CD4-positive, alpha-beta T cell treated with Interleukin-1 beta for 1 hour (primary cell): ENCODE results near the gene HYAL1.
"Not testable (repeated sequence)": the region's sequence is repeated elsewhere in the genome, so short reads cannot be mapped to it uniquely, and the experiment has no call there.

Experiments used
- DNase-seq, 2 donors: peaks; one replicate each; pipeline ENCODE4 v3.0.0-alpha.2; 2020 to 2022

HYAL1 gene

DNA sequence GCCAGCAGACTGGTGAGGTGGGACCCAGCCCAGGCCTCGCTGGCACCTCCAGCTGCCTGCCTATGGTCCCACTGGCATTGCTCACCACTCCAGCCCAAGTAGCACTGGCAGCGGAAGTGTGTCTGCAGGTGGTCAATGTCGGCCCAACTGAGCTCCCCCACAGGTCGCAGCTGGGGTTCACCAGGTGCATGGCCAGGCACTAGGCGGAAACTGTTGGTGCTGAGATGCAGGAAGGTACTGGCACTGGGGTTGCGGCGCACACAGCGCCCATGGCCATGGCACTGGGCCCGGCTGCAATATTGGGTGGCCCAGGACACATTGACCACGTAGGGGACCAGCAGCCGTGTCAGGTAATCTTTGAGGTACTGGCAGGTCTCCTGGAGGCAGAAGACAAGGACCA lies 14.8 kb upstream of the HYAL1 start:
- DNase-seq = no peak

DNA sequence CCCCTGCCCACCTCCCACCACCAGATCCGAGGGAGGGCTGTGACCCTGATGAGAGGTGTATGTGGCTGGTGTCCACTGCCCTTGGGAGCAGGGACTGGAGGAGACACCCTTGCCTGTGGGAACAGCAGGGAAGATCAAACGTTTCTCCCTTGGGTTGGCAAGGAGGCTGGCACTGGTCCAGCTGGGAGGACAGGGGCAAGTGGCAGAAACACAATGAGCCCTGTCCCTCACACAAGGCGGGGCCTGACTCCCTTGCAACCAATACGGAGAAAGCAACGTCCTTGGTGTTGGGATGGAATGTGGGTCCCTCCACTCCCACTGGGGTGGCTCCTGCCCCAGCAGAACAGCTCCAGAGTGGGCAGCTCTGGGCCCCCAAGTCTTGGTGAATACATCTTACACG lies 13.9 kb upstream of the HYAL1 start:
- DNase-seq = no peak

GRCh38 chr3:50316657-50317242 lies 13.4 kb upstream of the HYAL1 start:
- DNase-seq = peak; percentile 60 to 75

GRCh38 chr3:50314816-50315215 lies 11.4 kb upstream of the HYAL1 start:
- no peak for DNase-seq

DNA sequence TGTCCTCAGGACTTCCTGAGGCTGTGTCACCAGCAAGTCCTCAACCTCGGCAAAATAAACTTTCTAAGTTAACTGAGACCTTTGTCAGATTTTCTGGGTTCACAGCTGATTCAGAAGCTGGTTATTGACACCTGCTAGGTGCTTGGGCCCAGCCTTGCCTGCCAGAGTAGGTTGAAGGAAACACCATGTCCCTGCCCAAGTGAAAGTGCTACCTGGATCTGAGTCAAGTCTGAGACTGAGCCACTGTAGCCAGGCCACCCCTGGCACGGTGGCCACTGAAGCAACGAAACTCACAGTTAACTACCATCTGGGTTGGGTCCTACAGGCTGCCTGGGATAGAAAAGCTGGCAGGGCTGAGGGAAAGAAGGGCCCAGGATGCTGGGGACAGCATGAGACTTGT lies 11.0 kb upstream of the HYAL1 start:
- no peak for DNase-seq

DNA sequence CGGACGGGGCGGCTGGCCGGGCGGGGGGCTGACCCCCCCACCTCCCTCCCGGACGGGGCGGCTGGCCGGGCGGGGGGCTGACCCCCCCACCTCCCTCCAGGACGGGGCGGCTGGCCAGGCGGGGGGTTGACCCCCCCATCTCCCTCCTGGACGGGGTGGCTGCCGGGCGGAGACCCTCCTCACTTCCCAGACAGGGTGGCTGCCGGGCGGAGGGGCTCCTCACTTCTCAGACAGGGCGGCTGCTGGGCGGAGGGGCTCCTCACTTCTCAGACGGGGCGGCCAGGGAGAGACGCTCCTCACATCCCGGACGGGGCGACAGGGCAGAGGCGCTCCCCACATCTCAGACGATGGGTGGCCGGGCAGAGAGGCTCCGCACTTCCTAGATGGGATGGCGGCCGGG lies 8.7 kb upstream of the HYAL1 start:
- DNase-seq = not testable (repeated sequence)

DNA sequence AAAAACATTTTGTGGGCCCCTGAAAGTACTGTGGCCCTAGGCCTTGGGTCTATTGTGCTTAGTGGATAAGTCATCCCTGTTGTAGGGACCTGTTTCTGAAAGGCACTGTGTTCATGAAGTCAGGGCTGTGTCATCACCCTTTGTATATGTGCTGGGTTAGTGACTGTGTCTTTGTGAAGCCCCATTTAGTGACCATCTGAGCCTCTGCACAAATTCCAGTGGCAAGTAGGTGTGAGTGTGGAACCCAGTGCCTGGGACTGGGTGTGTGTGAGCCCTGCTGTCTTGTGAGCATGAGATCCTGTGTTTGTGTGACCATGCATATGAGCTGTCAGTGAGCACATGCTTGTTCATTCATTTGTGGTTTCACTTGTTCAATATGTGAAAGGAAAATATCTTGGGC lies 1.2 kb upstream of the HYAL1 start:
- DNase-seq = no peak

DNA sequence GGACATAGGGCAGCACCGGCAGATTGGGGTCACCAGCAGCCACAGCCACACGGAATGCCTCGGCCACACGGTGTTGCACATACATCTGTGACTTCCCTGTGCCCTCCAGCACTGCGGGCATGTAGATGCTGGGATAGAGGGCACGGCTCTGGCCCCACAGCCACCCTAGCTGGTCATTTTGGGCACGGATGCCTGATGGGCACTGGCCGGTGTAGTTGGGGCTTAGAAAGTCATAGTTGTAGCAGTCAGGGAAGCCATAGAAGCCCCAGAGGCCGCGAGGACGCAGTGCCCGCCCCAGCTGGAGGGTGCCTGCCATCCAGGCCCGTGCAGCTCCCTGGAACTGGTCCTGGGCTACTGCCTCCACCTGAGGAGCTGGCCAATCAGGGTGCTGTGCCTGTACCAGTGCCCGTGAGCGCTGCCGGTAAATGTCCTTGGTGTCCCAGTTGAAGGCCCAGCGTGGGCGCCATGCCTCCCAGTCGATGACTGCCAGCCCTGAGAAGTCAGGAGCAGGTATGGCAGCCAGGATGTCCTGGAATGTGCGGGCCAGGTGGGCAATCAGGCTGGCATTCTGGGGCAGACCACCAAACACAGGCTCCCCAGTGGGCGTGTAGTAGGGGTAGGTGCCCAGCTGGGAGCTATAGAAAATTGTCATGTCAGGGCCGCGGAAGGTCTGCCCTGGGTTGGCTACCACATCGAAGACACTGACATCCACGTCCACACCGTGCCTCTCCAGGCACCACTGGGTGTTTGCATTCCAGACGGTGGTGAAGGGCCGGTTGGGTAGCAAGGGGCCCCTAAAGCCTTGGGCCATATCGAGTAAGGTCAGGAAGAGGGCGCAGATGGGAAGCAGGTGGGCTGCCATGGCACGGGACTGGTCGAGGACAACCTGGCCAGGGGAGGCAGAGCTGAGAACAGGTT lies 1.0 kb downstream of the HYAL1 start:
- no peak for DNase-seq

- no peak for DNase-seq
These were observed 2.6 kb downstream of the HYAL1 start for GRCh38 chr3:50300681-50301254.

DNA sequence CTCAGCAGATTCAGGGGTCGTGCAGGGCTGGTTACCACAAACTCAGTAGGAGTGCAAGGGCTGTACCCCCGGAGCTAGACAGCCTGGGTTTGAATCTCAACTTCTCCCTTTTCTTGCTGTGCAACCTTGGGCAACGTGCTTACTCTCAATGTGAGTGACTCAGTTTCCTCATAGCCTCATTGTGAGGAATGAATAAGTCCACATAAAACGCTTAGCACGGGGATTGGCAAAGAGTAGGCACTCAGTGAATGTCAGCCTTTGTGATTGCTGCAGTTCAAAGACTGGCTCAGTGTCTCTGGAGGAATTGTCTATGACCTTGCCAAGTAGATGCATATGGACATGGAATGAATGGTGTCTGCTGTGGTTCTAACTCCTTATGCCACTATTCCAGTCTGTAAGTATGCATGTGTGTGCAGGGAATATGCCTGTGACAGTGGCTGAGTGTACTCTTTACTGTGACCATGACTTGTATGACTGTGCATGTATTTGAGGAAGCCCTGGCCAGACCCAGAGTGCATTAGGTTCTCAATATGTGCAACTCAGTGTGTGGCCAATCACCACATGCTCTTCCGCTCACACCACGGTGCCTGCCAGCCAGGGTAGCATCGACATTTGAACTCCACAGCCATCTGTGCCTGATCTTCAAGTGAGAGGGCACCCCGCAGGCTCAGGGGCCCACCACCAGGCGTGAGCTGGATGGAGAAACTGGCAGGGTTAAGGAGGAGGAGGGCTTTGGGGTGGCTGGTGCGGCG lies 3.3 kb downstream of the HYAL1 start:
- peak in 1 of 2 donors; percentile 66 for DNase-seq

DNA sequence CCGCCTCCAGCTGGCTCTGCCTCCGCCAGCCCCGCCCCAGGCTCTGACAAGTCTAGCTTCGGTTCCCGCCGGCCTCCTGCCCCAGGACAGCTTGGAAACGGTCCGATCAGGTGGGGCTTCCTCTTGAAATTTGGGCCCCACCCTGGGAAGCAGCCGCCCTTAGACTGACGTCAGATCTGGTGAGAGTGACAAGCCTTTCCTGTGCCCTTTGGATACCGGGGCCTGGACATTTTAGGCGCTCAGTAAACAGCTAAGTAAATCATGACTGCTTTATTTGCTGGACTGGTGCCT lies 3.8 kb downstream of the HYAL1 start:
- no peak for DNase-seq

GRCh38 chr3:50298836-50299637 lies 4.3 kb downstream of the HYAL1 start, which contains the start of the genes HYAL3 and NAA80:
Gene HYAL3 (minus strand): TSS chr3:50299405. CDS start chr3:50295602, 3,803 bp downstream.
Gene NAA80 (minus strand): TSS chr3:50299405. CDS start chr3:50297463, 1,942 bp downstream.
- DNase-seq = peak; percentile 99 to 100

GRCh38 chr3:50297896-50298725 lies 5.3 kb downstream of the HYAL1 start:
- no peak for DNase-seq

DNA sequence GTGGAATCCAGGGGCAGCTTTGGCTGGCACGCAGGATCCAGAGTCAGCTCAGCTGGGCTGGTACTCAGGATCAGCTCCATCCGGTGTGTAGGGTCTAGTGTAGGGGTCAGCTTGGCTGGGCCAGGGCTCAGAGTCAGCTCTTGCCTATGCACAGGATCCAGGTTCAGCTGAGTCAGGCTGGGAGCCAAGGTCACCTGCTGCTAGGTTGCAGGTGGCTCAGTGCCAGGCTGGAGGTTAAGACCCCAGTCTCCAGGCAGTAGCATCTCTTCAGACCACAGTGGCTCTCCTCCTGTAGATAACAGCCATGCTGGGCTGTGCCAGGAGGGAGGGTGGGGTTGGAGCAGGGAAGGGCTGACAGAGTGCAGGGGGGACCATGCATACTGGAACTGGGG lies 6.0 kb downstream of the HYAL1 start:
- no peak for DNase-seq

GRCh38 chr3:50296721-50297383 lies 6.5 kb downstream of the HYAL1 start:
- DNase-seq = no peak

GRCh38 chr3:50295553-50296431 lies 7.6 kb downstream of the HYAL1 start:
- DNase-seq = no peak

- DNase-seq = no peak
These were observed 8.6 kb downstream of the HYAL1 start for GRCh38 chr3:50294492-50295403.

GRCh38 chr3:50294089-50294488 lies 9.3 kb downstream of the HYAL1 start:
- no peak for DNase-seq
